PC-3 (cell line): ENCODE measurements around the gene BORCS5. TPM values are rescaled to one million over a fixed set of nuclear protein-coding genes. Genes with fewer than 3 reads are reported as not detected.

ENCODE experiments used
- ATAC-seq: fragments of 200-7000 bp; cut with Tn5 transposase; 2 replicates; pipeline ENCODE4 v1.9.1; 2020; ENCODE audit warnings: mild to moderate bottlenecking, moderate library complexity
- BruUV-seq: library from RNA; stranded (reverse); fragments of 400-500 nt; replicated peaks from 2 replicates; lab custom pipeline; 2021; lab: Mats Ljungman, UMichigan
- CTCF ChIA-PET: fragments of 300-600 bp; sonication (Branson Sonifier 250); formaldehyde crosslinking; loops from one replicate; lab custom pipeline; 2022; ENCODE audit warnings: antibody characterized with exemption; lab: Charles Lee
- POLR2A ChIA-PET: fragments of 300-600 bp; sonication (Branson Sonifier 250); formaldehyde crosslinking; loops from one replicate; lab custom pipeline; 2022; ENCODE audit warnings: antibody characterized with exemption; ENCODE audit not compliant: unreplicated experiment; lab: Charles Lee
- DNase-seq: peaks from one replicate; pipeline ENCODE4 v3.0.0-alpha.2; 2015
- H2AFZ ChIP-seq: fragments of 300-600 bp; sonication (generic); 2 replicates; pipeline ENCODE4 v1.6.0; 2016; ENCODE audit warnings: antibody characterized with exemption, low read length
- H3F3A ChIP-seq: fragments of 300-600 bp; sonication (generic); one replicate; pipeline ENCODE4 v1.6.0; 2017; ENCODE audit warnings: antibody characterized with exemption, low read length, control low read depth, mild to moderate bottlenecking; ENCODE audit not compliant: unreplicated experiment
- H3K27ac ChIP-seq: fragments of 300-600 bp; sonication (generic); 2 replicates; pipeline ENCODE4 v1.5.1; 2016; ENCODE audit warnings: mild to moderate bottlenecking, low read length
- H3K27me3 ChIP-seq: fragments of 300-600 bp; sonication (generic); 2 replicates; pipeline ENCODE4 v1.6.1; 2016; ENCODE audit warnings: low read length, mixed read lengths
- H3K36me3 ChIP-seq: fragments of 300-600 bp; sonication (generic); 2 replicates; pipeline ENCODE4 v1.6.1; 2016; ENCODE audit warnings: low read depth, mixed run types, low read length, mixed read lengths
- H3K4me1 ChIP-seq: fragments of 300-600 bp; sonication (generic); 2 replicates; pipeline ENCODE4 v1.5.1; 2016; ENCODE audit warnings: low read length; ENCODE audit not compliant: insufficient read depth
- H3K4me2 ChIP-seq: fragments of 300-600 bp; sonication (generic); 2 replicates; pipeline ENCODE4 v1.6.0; 2016; ENCODE audit warnings: low read length
- H3K4me3 ChIP-seq: fragments of 300-600 bp; sonication (generic); 2 replicates; pipeline ENCODE4 v1.5.1; 2016; ENCODE audit warnings: mild to moderate bottlenecking, low read length, mixed read lengths
- H3K79me2 ChIP-seq: fragments of 300-600 bp; sonication (generic); 2 replicates; pipeline ENCODE4 v1.6.1; 2017; ENCODE audit warnings: low read length, mixed read lengths
- H3K9ac ChIP-seq: fragments of 300-600 bp; sonication (generic); 2 replicates; pipeline ENCODE4 v1.6.0; 2016; ENCODE audit warnings: mild to moderate bottlenecking, low read length
- H3K9me2 ChIP-seq: fragments of 300-600 bp; sonication (generic); replicated peaks from 2 replicates; pipeline ENCODE4 v1.6.1; 2016; ENCODE audit warnings: mixed run types, low read length, mixed read lengths
- H3K9me3 ChIP-seq: fragments of 300-600 bp; sonication (generic); 2 replicates; pipeline ENCODE4 v1.6.1; 2016; ENCODE audit warnings: low read length, mixed read lengths
- H4K20me1 ChIP-seq: fragments of 300-600 bp; sonication (generic); 2 replicates; pipeline ENCODE4 v1.6.1; 2016; ENCODE audit warnings: low read length, mixed read lengths
- CTCF ChIP-seq: fragments of 300-600 bp; sonication (generic); conservative IDR thresholded peaks from 2 replicates; pipeline ENCODE4 v1.5.1; 2017; ENCODE audit warnings: antibody characterized with exemption, low read depth, mild to moderate bottlenecking, low read length
- EZH2 ChIP-seq: fragments of 300-600 bp; sonication (generic); IDR thresholded peaks from one replicate; pipeline ENCODE4 v1.6.1; 2017; ENCODE audit warnings: antibody characterized with exemption, mild to moderate bottlenecking, low read length; ENCODE audit not compliant: unreplicated experiment
- EZH2phosphoT487 ChIP-seq: fragments of 300-600 bp; sonication (generic); IDR thresholded peaks from 2 replicates; pipeline ENCODE4 v1.6.1; 2018; ENCODE audit warnings: mild to moderate bottlenecking, antibody characterized with exemption, low read length, borderline replicate concordance
- intact Hi-C: fragments of 100-400 bp; cut with micrococcal nuclease; formaldehyde crosslinking; loops from 2 replicates; pipeline ENCODE4 v1.9.0; 2023
- total RNA-seq: library from RNA; depleted of rRNA; stranded (reverse); fragments of >200 nt; gene quantifications from 2 replicates; pipeline ENCODE4 v1.2.3, GENCODE V29; 2014

The BORCS5 gene
- total RNA-seq, 1 experiment from 2014 or later: 2.3 TPM

DNA sequence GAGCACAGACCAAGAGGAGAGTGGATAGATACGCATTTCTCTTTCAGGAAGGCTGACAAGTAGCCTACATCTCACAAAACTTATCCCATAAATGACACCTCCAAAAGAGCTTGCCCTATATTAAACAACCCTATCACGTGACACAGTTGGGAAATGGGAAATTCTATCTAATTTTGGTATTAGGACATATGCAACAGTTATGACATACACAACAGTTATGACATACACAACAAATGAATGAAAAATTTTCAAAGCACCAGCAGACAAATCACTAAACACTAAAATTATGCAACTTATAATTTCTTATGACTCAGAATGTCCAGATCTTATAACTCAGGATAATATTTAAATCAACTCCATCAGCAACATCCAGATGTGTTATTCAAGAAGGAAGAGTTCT lies 151.7 kb downstream of the BORCS5 start:
- ATAC-seq (no peak), DNase-seq (no peak)
- no peak overlapping the region for H3K9ac ChIP-seq
- no peaks in the 10 kb centered on the region for H3F3A ChIP-seq
- H3K4me3 ChIP-seq: no peak overlapping the region
- no peaks in the 10 kb centered on the region for H4K20me1 ChIP-seq
- TF ChIP-seq EZH2phosphoT487 (no peak), EZH2 (no peak), CTCF (no peak)
- ChIA-PET CTCF (no interaction called here), POLR2A (no interaction called here)
- BruUV-seq: no TSS peak
- no peak overlapping the region for H3K27ac ChIP-seq
- peaks cover 15% of the 10 kb centered on the region for H3K4me1 ChIP-seq
- H3K4me2 ChIP-seq: no peak overlapping the region
- intact Hi-C loops: no loop called here
- H3K36me3 ChIP-seq: no peaks in the 10 kb centered on the region
- no peaks in the 10 kb centered on the region for H3K9me2 ChIP-seq
- H3K9me3 ChIP-seq: no peaks in the 10 kb centered on the region
- H2AFZ ChIP-seq: no peak overlapping the region
- no peaks in the 10 kb centered on the region for H3K27me3 ChIP-seq
- no peaks in the 10 kb centered on the region for H3K79me2 ChIP-seq

- Histone ChIP-seq H3K27ac (peak overlapping the region; percentile 53), H3K9me2 (no peaks in the 10 kb centered on the region), H3K36me3 (no peaks in the 10 kb centered on the region), H3K4me3 (no peak overlapping the region), H2AFZ (no peak overlapping the region), H3K9me3 (no peaks in the 10 kb centered on the region), H3K79me2 (no peaks in the 10 kb centered on the region), H3F3A (no peaks in the 10 kb centered on the region), H3K27me3 (no peaks in the 10 kb centered on the region), H3K9ac (no peak overlapping the region; the same call in 1 of the 2 replicates), H3K4me2 (no peak overlapping the region), H4K20me1 (no peaks in the 10 kb centered on the region), H3K4me1 (peaks cover 15% of the 10 kb centered on the region)
- CTCF ChIA-PET: no interaction called here
- BruUV-seq: no TSS peak
- POLR2A ChIA-PET: no interaction called here
- intact Hi-C loops: no loop called here
- peak; percentile 64 for DNase-seq
- ATAC-seq: peak; percentile 70
- no peak for TF ChIP-seq CTCF
- TF ChIP-seq EZH2: no peak
Measured at GRCh38 chr12:12510141-12510540, 153.3 kb downstream of the BORCS5 start.

- Histone ChIP-seq H3K9me2 (no peaks in the 10 kb centered on the region), H3K27ac (peak overlapping the region; percentile 53), H3K4me2 (no peak overlapping the region), H3K9ac (no peak overlapping the region; the same call in 1 of the 2 replicates), H3K27me3 (no peaks in the 10 kb centered on the region), H4K20me1 (no peaks in the 10 kb centered on the region), H3K79me2 (no peaks in the 10 kb centered on the region), H3K4me3 (no peak overlapping the region), H3K9me3 (no peaks in the 10 kb centered on the region), H2AFZ (no peak overlapping the region), H3K4me1 (peaks cover 15% of the 10 kb centered on the region), H3K36me3 (no peaks in the 10 kb centered on the region), H3F3A (no peaks in the 10 kb centered on the region)
- ATAC-seq (no peak), DNase-seq (no peak)
- POLR2A ChIA-PET: no interaction called here
- no TSS peak for BruUV-seq
- TF ChIP-seq EZH2phosphoT487: no peak
- TF ChIP-seq EZH2: no peak
- TF ChIP-seq CTCF: no peak
- intact Hi-C loops: no loop called here
- CTCF ChIA-PET: no interaction called here
Measured at GRCh38 chr12:12510551-12510950, 153.7 kb downstream of the BORCS5 start.
